Spleen (tissue), 7 donors: ENCODE data around the gene SORCS1.

ENCODE experiments used
- POLR2A ChIP-seq, 3 donors: fragments of 450-650 bp; IDR thresholded peaks; one replicate each; pipeline ENCODE4 v1.5.1; 2017; ENCODE audit warnings: antibody characterized with exemption in 3 of 3, mild to moderate bottlenecking in 1 of 3
- TF ChIP-seq, protein P1 (sequence below), 11 experiments: fragments of 200-600 bp in 7 of 11; fragments of 450-650 bp in 4 of 11; sonication (generic) in 4 of 11; IDR thresholded peaks in 8 of 11; conservative IDR thresholded peaks in 3 of 11; 1 replicate in 7 of 11; 2 replicates in 4 of 11; pipeline versions ENCODE4 v1.4.0 to v1.8.0; 2016 to 2021; ENCODE audit warnings: antibody characterized with exemption in 11 of 11, inconsistent platforms in 4 of 11, mild to moderate bottlenecking in 1 of 11
- donor health status: DM: no; HTN: no; CAD: no; lungs with moderate emphysema.
- donor health status: DM: no; HTN: no; CAD: no.
- donor health status: DM: no; HTN: no; CAD: no.

DNA sequence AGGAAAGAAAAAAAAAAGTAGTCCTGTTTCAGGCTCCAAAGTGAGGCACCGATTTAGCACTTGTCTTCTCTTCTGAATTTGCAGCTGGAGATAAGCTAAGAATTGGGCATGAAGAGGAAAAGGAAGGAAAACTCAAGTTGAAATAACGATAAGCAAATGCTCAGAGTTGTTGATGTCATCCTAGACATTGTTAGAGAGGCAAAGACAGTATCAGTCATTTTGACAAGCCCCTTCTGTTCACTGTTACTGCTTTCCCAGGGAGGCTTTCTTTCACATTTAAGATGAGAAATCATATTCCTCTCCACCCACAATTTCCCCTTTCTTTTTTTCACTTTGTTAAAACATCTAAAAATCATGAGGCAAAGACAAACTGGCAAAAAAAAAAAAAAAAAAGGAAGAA lies 41.8 kb downstream of the SORCS1 start:
- TF ChIP-seq POLR2A (IDR thresholded peaks at IDR 0.05), result no peak
- TF ChIP-seq, protein P1, sequence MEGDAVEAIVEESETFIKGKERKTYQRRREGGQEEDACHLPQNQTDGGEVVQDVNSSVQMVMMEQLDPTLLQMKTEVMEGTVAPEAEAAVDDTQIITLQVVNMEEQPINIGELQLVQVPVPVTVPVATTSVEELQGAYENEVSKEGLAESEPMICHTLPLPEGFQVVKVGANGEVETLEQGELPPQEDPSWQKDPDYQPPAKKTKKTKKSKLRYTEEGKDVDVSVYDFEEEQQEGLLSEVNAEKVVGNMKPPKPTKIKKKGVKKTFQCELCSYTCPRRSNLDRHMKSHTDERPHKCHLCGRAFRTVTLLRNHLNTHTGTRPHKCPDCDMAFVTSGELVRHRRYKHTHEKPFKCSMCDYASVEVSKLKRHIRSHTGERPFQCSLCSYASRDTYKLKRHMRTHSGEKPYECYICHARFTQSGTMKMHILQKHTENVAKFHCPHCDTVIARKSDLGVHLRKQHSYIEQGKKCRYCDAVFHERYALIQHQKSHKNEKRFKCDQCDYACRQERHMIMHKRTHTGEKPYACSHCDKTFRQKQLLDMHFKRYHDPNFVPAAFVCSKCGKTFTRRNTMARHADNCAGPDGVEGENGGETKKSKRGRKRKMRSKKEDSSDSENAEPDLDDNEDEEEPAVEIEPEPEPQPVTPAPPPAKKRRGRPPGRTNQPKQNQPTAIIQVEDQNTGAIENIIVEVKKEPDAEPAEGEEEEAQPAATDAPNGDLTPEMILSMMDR (IDR thresholded peaks at IDR 0.05 in 8 of 11, conservative IDR thresholded peaks at IDR 0.05 in 3 of 11), result no peak
